Psoas muscle (tissue), 8 donors: ENCODE data around the gene MASP1. TPM values are rescaled to one million over a fixed set of nuclear protein-coding genes. Genes with fewer than 3 reads are reported as not detected.

Source experiments
- ATAC-seq, 4 donors: fragments of 200-7000 bp; cut with Tn5 transposase; one replicate each; pipeline ENCODE4 v1.9.1; 2020; ENCODE audit warnings: moderate library complexity in 3 of 4, mild to moderate bottlenecking in 2 of 4
- DNase-seq, 2 donors: peaks; one replicate each; pipeline ENCODE4 v3.0.0-alpha.2; 2020
- H3K27ac ChIP-seq: fragments of 200-600 bp; one replicate; pipeline ENCODE4 v1.8.0; 2022
- H3K27me3 ChIP-seq, 3 donors: fragments of 200-600 bp in 1 of 3; one replicate each; pipeline versions ENCODE4 v1.6.1 to v1.8.0; 2013 to 2022; ENCODE audit warnings: low read length in 2 of 3, mild to moderate bottlenecking in 2 of 3, moderate library complexity in 1 of 3; ENCODE audit not compliant: insufficient read depth in 3 of 3
- H3K36me3 ChIP-seq, 2 donors: fragments of 200-600 bp in 1 of 2; one replicate each; pipeline versions ENCODE4 v1.6.1 to v1.8.0; 2013 to 2022; ENCODE audit warnings: low read depth in 1 of 2, mild to moderate bottlenecking in 1 of 2, moderate library complexity in 1 of 2; ENCODE audit not compliant: insufficient read depth in 1 of 2
- H3K4me1 ChIP-seq: fragments of 200-600 bp; one replicate; pipeline ENCODE4 v1.8.0; 2022
- H3K4me3 ChIP-seq: fragments of 200-600 bp; one replicate; pipeline ENCODE4 v1.8.0; 2022; ENCODE audit warnings: mild to moderate bottlenecking
- H3K9me3 ChIP-seq: fragments of 200-600 bp; one replicate; pipeline ENCODE4 v1.8.0; 2022
- WGBS, 3 donors: extraction: QIAGEN DNeasy Blood & Tissue Kit; methylation state at CpG; one replicate each; pipeline versions ENCODE4 v1.1.6 to v1.1.7; 2013; 5-methylcytosine and 5-hydroxymethylcytosine counted together
- intact Hi-C, 2 donors: fragments of 100-400 bp; cut with DNase I; formaldehyde crosslinking; loops; one replicate each; pipeline versions ENCODE4 v1.11.0 to v1.14.2; 2022
- polyA plus RNA-seq, 3 donors: library from polyadenylated mRNA; stranded (reverse); fragments of 200-250 nt; gene quantifications; one replicate each; pipeline ENCODE4 v1.2.3, GENCODE V29; 2013
- total RNA-seq, 4 donors: library from RNA; stranded (reverse); fragmentation: NEBNext Ultra II Directional in 2 of 4; extraction: Animal tissue kit (Norgen Biotek cat#: 25700) in 2 of 4; gene quantifications; one replicate each; pipeline versions ENCODE4 v1.2.1 to v1.2.4, GENCODE V29; 2021 to 2023
- TF ChIP-seq, protein P1 (sequence below): fragments of 200-600 bp; IDR thresholded peaks from one replicate; pipeline ENCODE4 v1.8.0; 2022; ENCODE audit warnings: antibody characterized with exemption
- donor health status: healthy with polysubstance abuse.
- donor health status: DM: no; HTN: no; CAD: no; lungs with moderate emphysema.
- donor health status: Bipolar disorder and iron deficiency.
- donor health status: healthy.
- donor health status: DM: yes; HTN: yes; CAD: no.
- donor health status: DM: no; HTN: no; CAD: no.
- donor health status: DM: no; HTN: no; CAD: no.
- donor health status: DM: yes; HTN: yes; CAD: no.

MASP1 gene
- total and polyA plus RNA-seq, 7 donors: 0.66 to 8.1 (median 4.2) TPM

DNA sequence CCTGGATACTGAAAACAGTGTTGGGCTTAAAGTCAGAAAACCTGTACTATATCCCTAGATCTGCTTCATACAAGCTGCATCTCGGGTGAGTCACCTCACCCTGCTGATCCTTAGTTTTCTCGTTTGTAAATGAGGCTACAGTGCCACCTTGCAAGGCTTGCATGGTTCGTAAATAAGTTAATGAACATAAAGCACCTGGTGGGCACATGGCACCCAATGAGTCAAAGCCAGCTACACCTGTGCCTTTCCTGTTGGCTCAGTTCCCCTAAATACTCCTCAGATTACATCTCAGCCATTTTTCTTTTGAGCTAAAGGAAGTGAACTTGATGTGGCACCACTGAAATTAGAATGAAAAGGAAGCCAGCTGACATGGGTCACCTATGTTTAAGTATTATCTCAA lies 67.7 kb downstream of the MASP1 start:
- no peaks in the 10 kb centered on the region for H3K4me1 ChIP-seq
- H3K27ac ChIP-seq: no peak overlapping the region
- ATAC-seq (no peak), DNase-seq (no peak)
- H3K36me3 ChIP-seq: no peaks in the 10 kb centered on the region
- TF ChIP-seq, protein P1, sequence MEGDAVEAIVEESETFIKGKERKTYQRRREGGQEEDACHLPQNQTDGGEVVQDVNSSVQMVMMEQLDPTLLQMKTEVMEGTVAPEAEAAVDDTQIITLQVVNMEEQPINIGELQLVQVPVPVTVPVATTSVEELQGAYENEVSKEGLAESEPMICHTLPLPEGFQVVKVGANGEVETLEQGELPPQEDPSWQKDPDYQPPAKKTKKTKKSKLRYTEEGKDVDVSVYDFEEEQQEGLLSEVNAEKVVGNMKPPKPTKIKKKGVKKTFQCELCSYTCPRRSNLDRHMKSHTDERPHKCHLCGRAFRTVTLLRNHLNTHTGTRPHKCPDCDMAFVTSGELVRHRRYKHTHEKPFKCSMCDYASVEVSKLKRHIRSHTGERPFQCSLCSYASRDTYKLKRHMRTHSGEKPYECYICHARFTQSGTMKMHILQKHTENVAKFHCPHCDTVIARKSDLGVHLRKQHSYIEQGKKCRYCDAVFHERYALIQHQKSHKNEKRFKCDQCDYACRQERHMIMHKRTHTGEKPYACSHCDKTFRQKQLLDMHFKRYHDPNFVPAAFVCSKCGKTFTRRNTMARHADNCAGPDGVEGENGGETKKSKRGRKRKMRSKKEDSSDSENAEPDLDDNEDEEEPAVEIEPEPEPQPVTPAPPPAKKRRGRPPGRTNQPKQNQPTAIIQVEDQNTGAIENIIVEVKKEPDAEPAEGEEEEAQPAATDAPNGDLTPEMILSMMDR: no peak
- H3K4me3 ChIP-seq: no peak overlapping the region
- H3K9me3 ChIP-seq: no peaks in the 10 kb centered on the region
- intact Hi-C loops: loop anchor here in 1 of 2 donors (5.0 kb wide), 1 partner anchor 69 kb away; the partner anchor contains the start of gene MASP1
- no peaks in the 10 kb centered on the region for H3K27me3 ChIP-seq
- 60 to 73% (median 61%) methylated on average over 3 of the region's 3 CpGs for WGBS, 3 donors

DNA sequence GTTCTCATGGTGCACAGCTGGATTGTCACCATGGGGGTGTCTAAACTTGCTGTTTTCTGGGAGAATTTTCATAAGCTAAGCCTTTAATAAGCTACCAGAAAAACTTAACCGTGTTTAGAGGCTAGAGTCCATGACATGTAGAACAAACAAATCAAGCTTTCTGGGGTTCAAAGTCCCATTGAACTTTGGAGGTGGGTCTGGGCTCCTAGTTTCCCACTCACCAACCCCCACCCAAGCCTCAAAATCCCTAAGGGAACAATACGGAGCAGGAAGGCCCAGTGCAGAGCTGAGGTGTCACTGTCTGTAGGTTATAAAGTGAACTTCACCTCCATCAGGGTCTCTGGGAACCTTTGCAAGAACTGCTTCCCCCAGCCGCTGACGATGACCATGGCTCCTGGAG lies 68.7 kb downstream of the MASP1 start:
- no peak overlapping the region for H3K27ac ChIP-seq
- intact Hi-C loops: loop anchor here in 1 of 2 donors (5.0 kb wide), 1 partner anchor 70 kb away; the partner anchor contains the start of gene MASP1
- no peaks in the 10 kb centered on the region for H3K4me1 ChIP-seq
- ATAC-seq: no peak
- no peaks in the 10 kb centered on the region for H3K9me3 ChIP-seq
- WGBS, 3 donors: 74 to 85% (median 77%) methylated on average over 4 of the region's 4 CpGs
- H3K27me3 ChIP-seq: no peaks in the 10 kb centered on the region
- no peaks in the 10 kb centered on the region for H3K36me3 ChIP-seq
- TF ChIP-seq, protein P1: no peak
- no peak for DNase-seq
- H3K4me3 ChIP-seq: no peak overlapping the region

DNA sequence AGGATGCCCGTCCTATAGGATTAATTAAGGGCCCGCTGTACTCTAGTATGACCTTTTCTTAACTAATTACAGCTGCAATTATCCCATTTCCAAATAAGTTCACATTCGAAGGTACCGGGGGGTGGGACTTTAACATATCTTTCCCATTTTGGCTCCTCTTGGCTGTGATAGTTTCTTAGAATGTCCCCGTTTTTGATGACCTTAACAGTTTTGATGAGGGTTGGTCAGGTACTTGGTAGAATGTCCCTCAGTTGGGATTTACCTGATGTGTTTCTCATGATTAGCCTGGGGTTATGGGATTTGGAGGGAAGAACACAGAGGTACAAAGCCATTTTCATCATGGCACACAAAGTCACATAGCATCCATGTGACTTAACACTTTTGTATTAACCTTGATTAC lies 76.1 kb downstream of the MASP1 start:
- peaks cover 22% of the 10 kb centered on the region for H3K4me1 ChIP-seq
- WGBS, 3 donors: 93 to 99% (median 94%) methylated on average over 5 of the region's 5 CpGs
- intact Hi-C loops: no loop called here

DNA sequence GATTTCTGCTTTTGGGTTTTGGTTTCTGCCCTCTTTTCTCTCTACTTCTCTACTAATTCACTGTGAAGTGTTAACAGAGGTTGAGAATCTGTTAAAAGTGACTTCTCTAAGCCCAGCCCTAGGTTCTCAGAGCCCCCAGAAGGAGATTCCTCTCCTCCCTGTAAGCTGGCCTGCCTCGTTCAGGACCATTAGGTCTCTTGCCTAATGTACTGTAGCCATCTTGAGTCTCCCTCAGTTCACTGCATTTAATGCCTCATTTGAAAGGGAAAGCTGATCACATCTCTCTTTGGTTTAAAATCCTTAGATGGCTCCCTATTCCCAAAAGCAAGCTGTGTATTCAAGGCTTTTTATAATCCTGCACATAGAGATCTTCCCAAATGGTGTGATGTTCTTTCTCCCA lies 77.9 kb downstream of the MASP1 start:
- H3K4me1 ChIP-seq: peaks cover 31% of the 10 kb centered on the region
- H3K27ac ChIP-seq: no peak overlapping the region
- no peak for ATAC-seq
- no peak overlapping the region for H3K4me3 ChIP-seq
- DNase-seq: no peak
- TF ChIP-seq, protein P1: no peak
- intact Hi-C loops: no loop called here
- no peaks in the 10 kb centered on the region for H3K27me3 ChIP-seq
- H3K36me3 ChIP-seq: no peaks in the 10 kb centered on the region
- no peaks in the 10 kb centered on the region for H3K9me3 ChIP-seq
- 77 to 90% (median 88%) methylated on average over 1 of the region's 1 CpG for WGBS, 3 donors

More for the DNA sequence above, 76.1 kb downstream of the MASP1 start:
- Histone ChIP-seq H3K9me3 (no peaks in the 10 kb centered on the region), H3K4me3 (no peak overlapping the region), H3K27ac (no peak overlapping the region), H3K27me3 (no peaks in the 10 kb centered on the region), H3K36me3 (no peaks in the 10 kb centered on the region)
- no peak for ATAC-seq
- no peak for DNase-seq
- TF ChIP-seq, protein P1: no peak

DNA sequence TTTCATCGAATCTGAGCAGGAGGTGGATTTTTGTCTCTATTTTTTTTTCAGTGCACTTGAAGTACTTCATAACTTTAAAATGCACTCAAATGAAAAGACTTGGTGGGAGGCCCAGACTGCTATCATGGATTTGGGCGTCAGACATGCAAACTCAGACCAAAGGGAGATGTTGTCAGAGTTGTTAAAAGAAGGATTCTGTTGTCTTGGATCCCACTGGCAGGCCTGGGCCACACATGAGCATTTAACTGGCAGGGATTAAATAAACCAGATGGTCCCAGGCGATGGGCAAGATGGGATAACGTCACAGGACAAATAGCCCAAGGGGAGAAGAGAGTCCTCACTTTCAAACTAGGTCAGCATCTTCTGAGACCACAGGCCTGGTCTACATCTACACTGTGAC lies 78.8 kb downstream of the MASP1 start:
- 43 to 68% (median 52%) methylated on average over 4 of the region's 4 CpGs for WGBS, 3 donors
- no peaks in the 10 kb centered on the region for H3K36me3 ChIP-seq
- no peaks in the 10 kb centered on the region for H3K9me3 ChIP-seq
- H3K27me3 ChIP-seq: no peaks in the 10 kb centered on the region
- no peak overlapping the region for H3K27ac ChIP-seq
- intact Hi-C loops: no loop called here
- no peak for DNase-seq
- no peak for ATAC-seq
- TF ChIP-seq, protein P1: no peak
- peaks cover 31% of the 10 kb centered on the region for H3K4me1 ChIP-seq
- H3K4me3 ChIP-seq: no peak overlapping the region
